ENCODE data around the gene TAGAP.

TAGAP gene

GRCh38 chr6:159083146-159083545 lies 38.4 kb upstream of the TAGAP start:
- Histone ChIP-seq H3K9me3 (ENCODE audit: insufficient read depth, low read length) (no peaks in the 10 kb centered on the region), H3K27ac (ENCODE audit: low read depth, low read length) (no peak overlapping the region), H3K36me3 (ENCODE audit: low read length) (no peaks in the 10 kb centered on the region), H3K9ac (ENCODE audit: low read length) (no peak overlapping the region), H3K4me3 (ENCODE audit: insufficient read depth, low read length, poor library complexity, severe bottlenecking) (no peak overlapping the region), H3K9me2 (replicated peaks; ENCODE audit: insufficient read depth, low read length) (no peaks in the 10 kb centered on the region), H3K79me2 (ENCODE audit: insufficient read depth, low read length) (no peaks in the 10 kb centered on the region), H4K20me1 (ENCODE audit: low read depth, low read length) (no peaks in the 10 kb centered on the region), H2AFZ (ENCODE audit: low read depth, low read length, severe bottlenecking) (no peak overlapping the region), H3K27me3 (ENCODE audit: low read length) (no peaks in the 10 kb centered on the region), H3F3A (ENCODE audit: insufficient read depth) (peaks cover 12% of the 10 kb centered on the region; the same call in 1 of the 2 replicates), H3K4me2 (ENCODE audit: low read depth, low read length, poor library complexity, severe bottlenecking) (no peak overlapping the region)
- no peak for TF ChIP-seq CTCF (IDR thresholded peaks at IDR 0.05; ENCODE audit: insufficient read depth, low read length, poor library complexity, severe bottlenecking)
- TF ChIP-seq EZH2phosphoT487 (conservative IDR thresholded peaks at IDR 0.05; ENCODE audit: low read length), result no peak

- Histone ChIP-seq H3K9me3 (ENCODE audit: insufficient read depth, low read length) (no peaks in the 10 kb centered on the region), H4K20me1 (ENCODE audit: low read depth, low read length) (no peaks in the 10 kb centered on the region), H3K79me2 (ENCODE audit: insufficient read depth, low read length) (no peaks in the 10 kb centered on the region), H3K4me2 (ENCODE audit: low read depth, low read length, poor library complexity, severe bottlenecking) (no peak overlapping the region), H3K27me3 (ENCODE audit: low read length) (no peaks in the 10 kb centered on the region), H3K4me3 (ENCODE audit: insufficient read depth, low read length, poor library complexity, severe bottlenecking) (no peak overlapping the region), H3K36me3 (ENCODE audit: low read length) (no peaks in the 10 kb centered on the region), H3K27ac (ENCODE audit: low read depth, low read length) (no peak overlapping the region), H3K9me2 (replicated peaks; ENCODE audit: insufficient read depth, low read length) (no peaks in the 10 kb centered on the region), H2AFZ (ENCODE audit: low read depth, low read length, severe bottlenecking) (no peak overlapping the region), H3K9ac (ENCODE audit: low read length) (no peak overlapping the region), H3F3A (ENCODE audit: insufficient read depth) (peaks cover 12% of the 10 kb centered on the region; the same call in 1 of the 2 replicates)
- TF ChIP-seq EZH2phosphoT487 (conservative IDR thresholded peaks at IDR 0.05; ENCODE audit: low read length), result no peak
- no peak for TF ChIP-seq CTCF (IDR thresholded peaks at IDR 0.05; ENCODE audit: insufficient read depth, low read length, poor library complexity, severe bottlenecking)
These were observed 37.4 kb upstream of the TAGAP start for GRCh38 chr6:159082039-159082815.

- no peak for TF ChIP-seq CTCF (IDR thresholded peaks at IDR 0.05; ENCODE audit: insufficient read depth, low read length, poor library complexity, severe bottlenecking)
- TF ChIP-seq EZH2phosphoT487 (conservative IDR thresholded peaks at IDR 0.05; ENCODE audit: low read length), result no peak
- Histone ChIP-seq H3K36me3 (ENCODE audit: low read length) (no peaks in the 10 kb centered on the region), H3K9me3 (ENCODE audit: insufficient read depth, low read length) (no peaks in the 10 kb centered on the region), H3K4me2 (ENCODE audit: low read depth, low read length, poor library complexity, severe bottlenecking) (peak overlapping the region; percentile 46), H4K20me1 (ENCODE audit: low read depth, low read length) (no peaks in the 10 kb centered on the region), H2AFZ (ENCODE audit: low read depth, low read length, severe bottlenecking) (peak overlapping the region; percentile 10), H3K9me2 (replicated peaks; ENCODE audit: insufficient read depth, low read length) (no peaks in the 10 kb centered on the region), H3K79me2 (ENCODE audit: insufficient read depth, low read length) (no peaks in the 10 kb centered on the region), H3K27ac (ENCODE audit: low read depth, low read length) (peak overlapping the region; percentile 64), H3K27me3 (ENCODE audit: low read length) (no peaks in the 10 kb centered on the region), H3K4me3 (ENCODE audit: insufficient read depth, low read length, poor library complexity, severe bottlenecking) (peak overlapping the region; percentile 20), H3K9ac (ENCODE audit: low read length) (peak overlapping the region; percentile 17; the same call in 1 of the 2 replicates), H3F3A (ENCODE audit: insufficient read depth) (peaks cover 12% of the 10 kb centered on the region; the same call in 1 of the 2 replicates)
These were observed 35.6 kb upstream of the TAGAP start for GRCh38 chr6:159080217-159080976.

Data from SU-DHL-6 (cell line).